Fibroblast of skin of abdomen (primary cell): ENCODE results near the gene ARRDC1.
"Not testable (repeated sequence)": the region's sequence is repeated elsewhere in the genome, so short reads cannot be mapped to it uniquely, and the experiment has no call there.

ENCODE experiments used
- DNase-seq: peaks from one replicate; pipeline ENCODE4 v3.0.0-alpha.2; 2013

The ARRDC1 gene

DNA sequence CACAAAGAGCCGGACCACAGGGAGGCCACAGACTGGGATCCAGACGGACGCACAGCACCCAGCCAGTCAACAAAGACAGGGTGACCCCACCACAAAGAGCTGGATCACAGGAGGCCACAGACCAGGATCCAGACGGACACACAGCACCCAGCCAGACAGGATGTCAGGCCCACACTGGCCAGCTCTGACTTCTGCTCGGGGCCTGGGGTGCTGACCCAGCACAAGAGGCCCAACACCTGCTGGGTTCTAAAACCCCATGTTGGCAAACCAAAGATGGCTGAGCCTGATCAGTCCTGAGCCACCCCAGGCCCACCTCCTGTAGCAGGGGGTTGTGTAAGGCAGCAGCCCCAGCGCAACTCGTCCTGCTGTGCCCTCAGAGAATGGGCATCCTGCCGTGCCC, 21.5 kb upstream of the ARRDC1 start:
- DNase-seq, result no peak

- DNase-seq, result no peak
Measured at GRCh38 chr9:137586854-137587253, 18.6 kb upstream of the ARRDC1 start.

GRCh38 chr9:137588311-137588710, 17.2 kb upstream of the ARRDC1 start:
- DNase-seq, result no peak

DNA sequence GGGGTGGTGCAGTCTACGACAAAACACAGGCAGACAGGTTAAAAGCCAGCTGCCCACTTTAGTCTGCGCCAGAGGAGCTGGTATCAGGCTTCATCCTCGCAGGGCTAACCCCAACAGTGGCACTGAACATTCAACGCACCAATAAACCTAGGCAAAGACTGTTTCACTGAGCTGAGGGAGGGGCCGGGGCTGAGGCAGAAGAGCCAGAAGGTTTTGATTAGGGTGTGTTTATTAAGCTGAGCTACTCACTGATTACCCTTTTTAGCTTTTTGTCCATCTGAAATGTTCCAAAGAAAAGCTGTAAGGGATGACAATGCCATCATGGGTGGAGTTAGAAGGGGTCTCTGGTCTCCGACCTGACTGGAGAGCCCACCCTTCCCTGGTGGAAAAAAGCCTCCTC, 16.6 kb upstream of the ARRDC1 start:
- DNase-seq, result no peak

DNA sequence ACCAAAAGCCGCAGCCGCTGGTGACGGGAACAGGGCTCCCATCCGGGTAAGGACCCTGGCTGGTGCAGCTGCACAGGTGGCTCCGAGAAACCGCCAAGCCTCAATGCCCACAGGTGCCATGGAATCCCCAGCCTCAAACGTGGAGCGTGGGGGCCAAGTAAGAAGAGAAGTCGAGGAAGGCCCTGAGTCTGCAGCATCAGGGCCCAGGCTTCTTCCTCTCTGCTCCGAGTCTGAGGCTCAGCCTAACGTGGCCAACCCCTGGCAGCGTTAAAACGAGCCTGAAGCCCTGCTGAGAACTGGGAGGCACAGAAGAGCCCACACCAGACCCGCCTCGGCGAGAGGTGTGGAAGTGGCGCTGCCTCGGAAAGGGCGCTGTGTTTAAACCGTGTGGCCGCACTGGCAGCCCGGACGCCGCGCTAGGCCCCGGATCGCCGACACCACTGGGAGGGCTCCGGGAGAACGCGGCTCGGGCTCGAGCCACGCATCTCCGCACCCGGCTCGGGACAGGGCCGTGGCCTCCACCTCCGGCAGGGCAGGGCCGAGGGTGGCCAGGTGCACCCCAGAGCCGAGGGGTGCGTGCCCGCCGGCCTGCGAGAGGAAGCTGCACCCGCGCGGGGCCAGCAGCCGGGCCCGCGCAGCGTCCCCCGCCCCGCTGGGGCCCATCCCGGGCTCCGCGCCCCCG, 15.9 kb upstream of the ARRDC1 start:
- DNase-seq, result no peak

- no peak for DNase-seq
Measured at GRCh38 chr9:137590123-137590468, 15.4 kb upstream of the ARRDC1 start.

GRCh38 chr9:137590469-137591383, 14.8 kb upstream of the ARRDC1 start, which contains the start of gene ZMYND19:
TSS of gene ZMYND19 (minus strand) at chr9:137590512. CDS start at chr9:137590263, 249 bp downstream.
- DNase-seq, result peak; percentile 89

- DNase-seq, result no peak
Measured at GRCh38 chr9:137592767-137593166, 12.7 kb upstream of the ARRDC1 start.

DNA sequence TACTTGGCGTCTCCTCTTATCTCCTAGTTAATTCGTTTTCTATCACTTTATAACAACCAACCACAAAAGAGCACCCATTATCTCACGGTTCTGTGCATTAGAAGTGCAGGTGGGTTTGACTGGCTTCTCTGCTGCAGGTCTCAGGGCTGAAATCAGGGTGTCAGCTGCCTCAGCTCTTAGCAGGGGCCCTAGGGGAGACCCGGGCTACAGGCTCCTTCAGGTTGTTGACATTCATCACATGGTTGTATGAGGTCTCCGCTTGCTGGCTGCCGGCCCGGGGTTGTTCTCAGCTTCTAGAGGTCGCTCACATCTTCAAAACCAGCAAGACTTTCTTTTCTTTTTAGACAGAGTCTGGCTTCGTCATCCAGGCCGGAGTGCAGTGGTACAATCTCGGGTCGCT, 12.3 kb upstream of the ARRDC1 start:
- DNase-seq, result no peak

- DNase-seq, result not testable (repeated sequence)
Measured at GRCh38 chr9:137596577-137596976, 8.9 kb upstream of the ARRDC1 start.

DNA sequence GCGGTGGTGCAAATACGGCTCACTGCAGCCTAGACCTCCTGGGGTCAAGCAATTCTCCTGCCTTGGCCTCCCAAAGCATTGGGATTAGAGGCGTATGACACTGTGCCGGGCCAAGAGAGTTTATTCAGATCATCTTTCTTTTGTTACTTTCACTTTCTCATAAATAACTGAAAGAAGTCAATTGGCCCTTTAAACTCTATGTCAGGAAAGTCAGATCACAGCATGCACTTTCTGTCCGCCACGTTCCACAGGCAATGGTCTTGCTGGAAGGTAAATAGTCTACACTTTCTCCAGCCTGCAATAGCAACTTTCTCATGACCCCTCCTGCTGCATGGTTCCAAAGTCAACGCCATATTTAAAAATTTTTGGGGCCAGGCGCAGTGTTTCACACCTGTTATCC, 6.5 kb upstream of the ARRDC1 start:
- no peak for DNase-seq

- DNase-seq, result no peak
Measured at GRCh38 chr9:137602661-137603060, 2.8 kb upstream of the ARRDC1 start.

DNA sequence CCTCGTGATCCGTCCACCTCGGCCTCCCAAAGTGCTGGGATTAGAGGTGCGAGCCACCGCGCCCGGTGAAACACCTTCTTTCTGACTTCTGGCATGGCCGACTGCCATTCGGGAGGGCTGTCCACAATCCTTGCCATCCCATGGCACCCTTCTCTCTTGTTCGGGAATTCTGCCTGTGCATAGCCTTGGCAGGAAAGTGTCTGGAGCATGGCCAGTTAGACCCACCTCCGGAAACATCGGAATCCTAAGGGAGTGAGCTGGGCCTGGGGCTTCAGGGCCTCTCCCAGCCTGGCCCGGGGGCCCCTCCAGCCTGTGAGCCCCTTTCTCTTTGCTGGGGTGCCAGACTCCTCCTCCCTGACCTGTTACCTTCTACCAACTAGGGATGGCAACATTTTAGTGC, 1.6 kb upstream of the ARRDC1 start:
- no peak for DNase-seq

GRCh38 chr9:137604345-137605086, 970 bp upstream of the ARRDC1 start:
- no peak for DNase-seq

- DNase-seq, result no peak
Measured at GRCh38 chr9:137606005-137606621, 627 bp downstream of the ARRDC1 start.

DNA sequence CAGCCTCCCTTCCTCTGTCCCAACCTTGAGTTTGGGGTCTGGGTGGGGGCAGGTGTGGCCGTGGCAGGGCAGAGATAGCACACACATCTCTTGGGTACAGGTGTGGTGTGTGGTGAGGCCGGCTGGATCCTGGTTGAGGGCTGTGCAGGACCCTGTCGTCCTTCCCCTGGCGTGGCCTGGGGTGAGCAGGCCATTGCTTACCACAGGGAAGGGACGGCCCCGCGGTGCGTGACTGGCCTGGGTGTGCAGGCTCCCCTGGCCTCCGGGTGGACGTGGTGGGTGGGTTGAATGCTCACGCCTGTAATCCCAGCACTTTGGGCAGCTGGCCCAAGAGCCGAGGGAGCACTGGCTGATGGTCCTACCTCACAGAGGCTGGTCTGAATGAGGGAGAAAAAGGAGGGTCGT, 1.2 kb downstream of the ARRDC1 start:
- DNase-seq, result no peak

GRCh38 chr9:137607141-137607857, 1.8 kb downstream of the ARRDC1 start:
- DNase-seq, result no peak

- DNase-seq, result no peak
Measured at GRCh38 chr9:137610944-137611343, 5.5 kb downstream of the ARRDC1 start.

GRCh38 chr9:137611623-137612609, 6.4 kb downstream of the ARRDC1 start:
- DNase-seq, result peak; percentile 69

DNA sequence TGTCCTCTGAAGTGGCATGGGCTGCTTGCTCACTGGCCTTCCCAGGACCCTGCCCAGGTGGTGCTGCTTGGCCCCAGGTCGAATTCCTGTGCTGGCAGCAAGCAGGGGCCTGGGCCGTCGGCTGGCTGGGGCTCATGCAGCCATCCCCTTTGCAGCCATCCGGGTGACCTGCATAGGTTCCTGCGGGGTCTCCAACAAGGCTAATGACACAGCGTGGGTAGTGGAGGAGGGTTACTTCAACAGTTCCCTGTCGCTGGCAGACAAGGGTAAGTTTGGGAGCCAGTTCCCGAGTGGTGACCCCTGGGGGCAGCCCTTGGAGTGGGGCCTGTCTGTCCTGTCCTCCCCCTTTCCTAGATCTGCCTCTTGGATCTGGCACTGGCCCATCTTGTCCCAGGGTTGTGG, 7.3 kb downstream of the ARRDC1 start:
- DNase-seq, result no peak

DNA sequence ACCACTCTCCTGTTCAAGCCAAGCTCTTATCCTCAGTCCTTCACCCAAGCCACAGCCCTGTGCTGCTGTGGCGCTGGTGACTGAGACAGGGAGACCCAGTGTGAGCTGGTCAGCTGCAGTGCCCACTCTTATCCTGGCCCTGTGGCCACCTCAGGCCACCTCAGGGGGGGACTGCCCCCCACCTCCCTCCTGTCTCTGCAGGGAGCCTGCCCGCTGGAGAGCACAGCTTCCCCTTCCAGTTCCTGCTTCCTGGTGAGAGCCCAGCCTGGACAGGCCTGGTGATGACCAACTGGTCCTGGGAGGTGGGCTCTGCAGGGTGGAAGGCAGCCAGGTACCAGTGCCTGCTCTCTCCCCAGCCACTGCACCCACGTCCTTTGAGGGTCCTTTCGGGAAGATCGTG, 7.8 kb downstream of the ARRDC1 start:
- DNase-seq, result no peak
